GM23248 (cell line): ENCODE measurements around the gene PEX5.

Experiments used
- EZH2 ChIP-seq: fragments of 200-600 bp; sonication (generic); IDR thresholded peaks from 2 replicates; pipeline ENCODE4 v1.6.1; 2018; ENCODE audit warnings: antibody characterized with exemption, mild to moderate bottlenecking; ENCODE audit not compliant: insufficient read depth, poor library complexity, severe bottlenecking
- EZH2phosphoT487 ChIP-seq: fragments of 200-600 bp; sonication (generic); IDR thresholded peaks from 2 replicates; pipeline ENCODE4 v1.6.1; 2018; ENCODE audit warnings: antibody characterized with exemption, moderate library complexity, mild to moderate bottlenecking, low read depth; ENCODE audit not compliant: insufficient read depth

- TF ChIP-seq EZH2 (no peak), EZH2phosphoT487 (no peak)
These were observed 38.6 kb upstream of the PEX5 start for GRCh38 chr12:7150841-7151240.
